ENCODE data around the gene A4GNT.

Gene A4GNT

DNA sequence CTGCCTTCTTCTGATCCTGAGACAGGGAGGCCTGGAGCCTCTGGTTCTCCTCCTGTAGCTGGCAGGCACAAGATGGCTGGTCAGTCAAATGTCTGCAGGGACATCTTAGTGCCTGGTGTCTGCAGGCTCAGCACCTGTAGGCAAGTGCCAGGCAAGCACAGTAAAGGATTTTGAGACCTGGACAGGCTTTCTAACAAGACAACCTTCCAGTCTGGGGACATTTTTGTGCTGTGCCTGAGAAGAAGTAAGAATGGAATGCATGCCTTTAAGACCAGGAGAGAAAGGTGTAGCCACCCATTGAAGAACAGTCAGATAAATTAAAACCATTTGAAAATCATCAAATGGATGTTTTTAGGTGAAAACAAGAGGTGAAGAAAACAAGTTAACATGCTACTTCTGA is 48.0 kb downstream of the A4GNT start:
- no peaks in the 10 kb centered on the region for H3K36me3 ChIP-seq (ENCODE audit: control insufficient read depth, insufficient read depth, low read length)
- H3K27me3 ChIP-seq (ENCODE audit: control insufficient read depth, insufficient read depth, low read length): no peaks in the 10 kb centered on the region
- H3K9me3 ChIP-seq (ENCODE audit: control insufficient read depth, low read length): no peaks in the 10 kb centered on the region
- peaks cover 22% of the 10 kb centered on the region for H3K4me1 ChIP-seq (ENCODE audit: control insufficient read depth, insufficient read depth, low read length)
- H3K9ac ChIP-seq (ENCODE audit: low read length): no peak overlapping the region
- no peak overlapping the region for H3K4me3 ChIP-seq (ENCODE audit: low read length)

- no peaks in the 10 kb centered on the region for H3K27me3 ChIP-seq (ENCODE audit: control insufficient read depth, insufficient read depth, low read length)
- H3K9me3 ChIP-seq (ENCODE audit: control insufficient read depth, low read length): no peaks in the 10 kb centered on the region
- no peak overlapping the region for H3K9ac ChIP-seq (ENCODE audit: low read length)
- H3K4me1 ChIP-seq (ENCODE audit: control insufficient read depth, insufficient read depth, low read length): peaks cover 22% of the 10 kb centered on the region
- H3K4me3 ChIP-seq (ENCODE audit: low read length): no peak overlapping the region
- no peaks in the 10 kb centered on the region for H3K36me3 ChIP-seq (ENCODE audit: control insufficient read depth, insufficient read depth, low read length)
Observed at GRCh38 chr3:138082992-138083386, 49.2 kb downstream of the A4GNT start.

DNA sequence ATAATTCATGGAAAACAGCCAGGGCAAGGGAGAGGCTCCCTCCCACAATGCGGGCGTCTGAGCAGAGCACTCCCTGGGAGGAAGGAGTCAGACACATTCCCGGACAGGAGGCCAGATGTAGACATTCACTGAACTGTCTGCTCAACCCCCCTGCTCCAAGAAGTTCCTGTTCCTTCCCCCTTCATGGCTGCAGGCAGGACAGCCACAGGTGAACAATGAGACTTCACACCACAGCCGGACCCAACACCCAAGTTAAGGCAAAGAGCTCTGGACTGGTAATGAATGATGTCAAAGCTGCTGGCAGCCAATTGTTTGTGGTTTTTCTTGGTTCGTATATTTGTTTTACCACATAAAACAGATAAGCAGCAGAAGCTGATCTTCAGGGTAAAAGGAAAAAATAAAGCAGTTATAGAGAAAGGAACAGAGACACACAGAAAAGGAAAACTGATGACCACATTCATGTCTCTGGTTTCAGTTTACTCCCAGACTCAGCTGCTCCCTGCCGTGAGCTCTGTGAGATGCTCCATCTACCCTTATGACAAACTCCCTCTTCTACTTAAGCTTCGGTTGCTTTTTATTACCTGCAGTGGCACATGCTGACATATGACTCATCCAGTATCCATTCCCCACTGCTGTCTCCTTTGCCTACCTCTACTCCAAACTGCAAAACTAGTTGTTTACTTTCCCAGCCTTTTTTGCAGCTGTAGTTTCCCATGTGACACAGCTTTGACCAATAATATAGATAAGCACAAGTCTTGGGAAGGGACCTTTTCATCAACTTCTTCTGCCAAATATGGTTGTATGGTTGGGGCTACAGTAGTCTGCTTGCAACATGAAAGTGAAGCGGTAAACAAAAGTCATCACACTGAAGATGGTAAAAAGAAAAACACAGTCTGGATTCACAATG is 49.9 kb downstream of the A4GNT start:
- Histone ChIP-seq H3K36me3 (ENCODE audit: control insufficient read depth, insufficient read depth, low read length) (no peaks in the 10 kb centered on the region), H3K4me1 (ENCODE audit: control insufficient read depth, insufficient read depth, low read length) (peaks cover 22% of the 10 kb centered on the region), H3K4me3 (ENCODE audit: low read length) (no peak overlapping the region), H3K27me3 (ENCODE audit: control insufficient read depth, insufficient read depth, low read length) (no peaks in the 10 kb centered on the region), H3K9me3 (ENCODE audit: control insufficient read depth, low read length) (no peaks in the 10 kb centered on the region), H3K9ac (ENCODE audit: low read length) (no peak overlapping the region)

GRCh38 chr3:138081371-138082084 is 50.7 kb downstream of the A4GNT start:
- no peaks in the 10 kb centered on the region for H3K36me3 ChIP-seq (ENCODE audit: control insufficient read depth, insufficient read depth, low read length)

DNA sequence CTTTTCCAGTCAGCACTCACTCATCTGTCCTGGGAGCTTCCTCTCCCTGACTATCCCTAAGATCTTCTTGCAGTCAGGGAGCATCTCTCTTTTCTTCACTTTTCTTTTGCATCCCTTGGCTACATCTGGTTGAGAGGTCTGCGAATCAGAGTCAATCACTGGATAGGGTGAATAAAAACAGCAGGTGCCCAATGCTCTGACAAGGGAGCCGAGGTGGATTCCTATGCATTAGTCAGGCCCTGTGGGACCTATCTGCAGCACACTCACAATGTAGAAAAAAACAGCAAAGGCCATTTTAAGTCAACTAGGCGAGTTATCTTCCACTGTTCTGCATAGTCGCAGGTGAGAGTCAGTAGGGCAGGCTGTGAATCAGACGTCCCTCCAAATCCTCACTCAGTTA is 52.3 kb downstream of the A4GNT start:
- H3K9me3 ChIP-seq (ENCODE audit: control insufficient read depth, low read length): no peaks in the 10 kb centered on the region

More at GRCh38 chr3:138081371-138082084, 50.7 kb downstream of the A4GNT start:
- Histone ChIP-seq H3K9me3 (ENCODE audit: control insufficient read depth, low read length) (no peaks in the 10 kb centered on the region), H3K4me1 (ENCODE audit: control insufficient read depth, insufficient read depth, low read length) (peaks cover 22% of the 10 kb centered on the region), H3K27me3 (ENCODE audit: control insufficient read depth, insufficient read depth, low read length) (no peaks in the 10 kb centered on the region), H3K4me3 (ENCODE audit: low read length) (no peak overlapping the region), H3K9ac (ENCODE audit: low read length) (no peak overlapping the region)

GRCh38 chr3:138078901-138079344 is 53.3 kb downstream of the A4GNT start:
- H3K36me3 ChIP-seq (ENCODE audit: control insufficient read depth, insufficient read depth, low read length): no peaks in the 10 kb centered on the region
- H3K4me1 ChIP-seq (ENCODE audit: control insufficient read depth, insufficient read depth, low read length): peaks cover 22% of the 10 kb centered on the region
- no peaks in the 10 kb centered on the region for H3K9me3 ChIP-seq (ENCODE audit: control insufficient read depth, low read length)
- no peak overlapping the region for H3K9ac ChIP-seq (ENCODE audit: low read length)
- no peak overlapping the region for H3K4me3 ChIP-seq (ENCODE audit: low read length)
- H3K27me3 ChIP-seq (ENCODE audit: control insufficient read depth, insufficient read depth, low read length): no peaks in the 10 kb centered on the region

More for the DNA sequence above, 52.3 kb downstream of the A4GNT start:
- Histone ChIP-seq H3K4me3 (ENCODE audit: low read length) (no peak overlapping the region), H3K9ac (ENCODE audit: low read length) (no peak overlapping the region), H3K27me3 (ENCODE audit: control insufficient read depth, insufficient read depth, low read length) (no peaks in the 10 kb centered on the region), H3K36me3 (ENCODE audit: control insufficient read depth, insufficient read depth, low read length) (no peaks in the 10 kb centered on the region), H3K4me1 (ENCODE audit: control insufficient read depth, insufficient read depth, low read length) (peaks cover 22% of the 10 kb centered on the region)

DNA sequence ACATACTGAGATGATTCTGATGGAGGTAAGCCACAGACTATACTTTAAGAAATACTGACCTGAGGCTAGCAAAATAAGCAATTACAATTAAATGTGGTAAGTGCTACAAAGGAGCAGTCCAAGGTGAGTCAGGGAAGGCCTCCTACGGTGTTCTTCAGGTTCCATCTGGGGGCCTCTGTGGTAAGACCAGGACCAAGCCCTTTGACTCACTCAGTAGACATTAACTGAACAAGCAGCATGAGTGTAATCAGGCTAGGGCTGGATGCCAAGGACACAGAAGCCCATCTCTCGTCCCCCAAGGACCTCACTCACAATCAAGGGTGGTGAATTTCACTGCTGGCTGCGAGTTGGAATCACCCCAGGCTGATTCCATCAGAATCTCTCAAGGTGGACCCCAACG is 54.1 kb downstream of the A4GNT start:
- peaks cover 17% of the 10 kb centered on the region for H3K4me1 ChIP-seq (ENCODE audit: control insufficient read depth, insufficient read depth, low read length)
- no peak overlapping the region for H3K9ac ChIP-seq (ENCODE audit: low read length)
- H3K27me3 ChIP-seq (ENCODE audit: control insufficient read depth, insufficient read depth, low read length): no peaks in the 10 kb centered on the region
- no peaks in the 10 kb centered on the region for H3K9me3 ChIP-seq (ENCODE audit: control insufficient read depth, low read length)
- no peak overlapping the region for H3K4me3 ChIP-seq (ENCODE audit: low read length)
- H3K36me3 ChIP-seq (ENCODE audit: control insufficient read depth, insufficient read depth, low read length): no peaks in the 10 kb centered on the region
